Endothelial cell of umbilical vein (primary cell): ENCODE results near the gene PDCD11. TPM values are rescaled to one million over a fixed set of nuclear protein-coding genes. Genes with fewer than 3 reads are reported as not detected.

Experiments
- BruUV-seq: library from RNA; stranded (reverse); fragments of 400-500 nt; replicated peaks from 2 replicates; lab custom pipeline; 2021; lab: Mats Ljungman, UMichigan
- CTCF ChIA-PET: fragments of 300-600, 350-600 bp; sonication (Branson Sonifier 250); formaldehyde crosslinking; loops from one replicate; lab custom pipeline; 2021; ENCODE audit warnings: antibody characterized with exemption, inconsistent platforms; lab: Charles Lee
- POLR2A ChIA-PET: fragments of 300-600, 350-600 bp; sonication (Branson Sonifier 250); formaldehyde crosslinking; loops from one replicate; lab custom pipeline; 2021; ENCODE audit warnings: antibody characterized with exemption, inconsistent platforms; lab: Charles Lee
- DNase-seq: peaks from one replicate; pipeline ENCODE4 v3.0.0-alpha.2; 2011; ENCODE audit warnings: low read depth, low spot score
- FAIRE-seq: peaks from 2 replicates; lab custom pipeline; 2011; peaks lifted over from hg19 to GRCh38; lab: Jason Lieb, UNC
- H2AFZ ChIP-seq: 2 replicates; pipeline ENCODE4 v1.6.0; 2012; ENCODE audit warnings: low read depth, low read length, control low read depth, inconsistent platforms
- H3K27ac ChIP-seq: 2 replicates; pipeline ENCODE4 v1.5.1; 2011; ENCODE audit warnings: low read depth, mild to moderate bottlenecking, control low read depth, low read length, moderate library complexity; ENCODE audit not compliant: insufficient read depth
- H3K27me3 ChIP-seq, 2 experiments: 2 replicates each; pipeline versions ENCODE4 v1.6.0 to v1.6.1; 2011; ENCODE audit warnings: low read length in 2 of 2, mixed read lengths in 1 of 2; ENCODE audit not compliant: control insufficient read depth in 2 of 2, insufficient read depth in 2 of 2
- H3K36me3 ChIP-seq, 2 experiments: 2 replicates in 1 of 2; 3 replicates in 1 of 2; pipeline ENCODE4 v1.5.1; 2011; ENCODE audit warnings: low read length in 2 of 2, mild to moderate bottlenecking in 1 of 2, moderate library complexity in 1 of 2; ENCODE audit not compliant: control insufficient read depth in 2 of 2, insufficient read depth in 2 of 2; ENCODE audit errors: extremely low read depth in 1 of 2
- H3K4me1 ChIP-seq: 3 replicates; pipeline ENCODE4 v1.5.1; 2011; ENCODE audit warnings: mild to moderate bottlenecking, low read length; ENCODE audit not compliant: control insufficient read depth, insufficient read depth; ENCODE audit errors: extremely low read depth
- H3K4me2 ChIP-seq: 2 replicates; pipeline ENCODE4 v1.6.1; 2011; ENCODE audit warnings: low read length, control low read depth, mixed read lengths; ENCODE audit not compliant: insufficient read depth
- H3K4me3 ChIP-seq, 3 experiments: fragments of 200-600 bp in 1 of 3; sonication (generic), shearing (Covaris generic) in 1 of 3; replicated peaks in 1 of 3; 2 replicates each; pipeline ENCODE4 v1.5.1; 2011 to 2016; ENCODE audit warnings: control low read depth in 3 of 3, low read length in 3 of 3, mild to moderate bottlenecking in 2 of 3, inconsistent platforms in 1 of 3, low read depth in 1 of 3, moderate library complexity in 1 of 3; ENCODE audit not compliant: insufficient read depth in 1 of 3
- H3K79me2 ChIP-seq: 2 replicates; pipeline ENCODE4 v1.6.0; 2012; ENCODE audit warnings: low read length, inconsistent platforms; ENCODE audit not compliant: control insufficient read depth, insufficient read depth
- H3K9ac ChIP-seq: replicated peaks from 2 replicates; pipeline ENCODE3; 2011; ENCODE audit warnings: low read length, control low read depth; ENCODE audit not compliant: insufficient read depth; ENCODE audit errors: extremely low read depth
- H3K9me1 ChIP-seq: replicated peaks from 3 replicates; pipeline ENCODE4 v1.6.0; 2011; ENCODE audit warnings: mild to moderate bottlenecking, low read length; ENCODE audit not compliant: control insufficient read depth, insufficient read depth; ENCODE audit errors: extremely low read depth
- H3K9me3 ChIP-seq: replicated peaks from 2 replicates; pipeline ENCODE4 v1.5.1; 2012; ENCODE audit warnings: low read length, inconsistent platforms; ENCODE audit not compliant: control insufficient read depth, insufficient read depth
- H4K20me1 ChIP-seq: replicated peaks from 2 replicates; pipeline ENCODE3; 2011; ENCODE audit warnings: mild to moderate bottlenecking, low read length; ENCODE audit not compliant: control insufficient read depth, insufficient read depth; ENCODE audit errors: extremely low read depth
- EZH2 ChIP-seq: IDR thresholded peaks from 2 replicates; pipeline ENCODE4 v1.6.1; 2012; ENCODE audit warnings: borderline replicate concordance, low read depth, mild to moderate bottlenecking, moderate library complexity, low read length, inconsistent platforms; ENCODE audit not compliant: severe bottlenecking
- FOS ChIP-seq: IDR thresholded peaks from 2 replicates; pipeline ENCODE4 v1.6.1; 2011; ENCODE audit warnings: mild to moderate bottlenecking, low read length, moderate library complexity, borderline replicate concordance; ENCODE audit not compliant: insufficient read depth
- GATA2 ChIP-seq: IDR thresholded peaks from 2 replicates; pipeline ENCODE4 v1.7.0; 2011; ENCODE audit warnings: low read depth, mild to moderate bottlenecking, moderate library complexity, mixed read lengths, low read length; ENCODE audit not compliant: insufficient read length, insufficient read depth
- JUN ChIP-seq: IDR thresholded peaks from 2 replicates; pipeline ENCODE4 v1.6.1; 2011; ENCODE audit warnings: borderline replicate concordance, low read depth; ENCODE audit not compliant: insufficient read length, insufficient read depth
- MYC ChIP-seq: IDR thresholded peaks from one replicate; pipeline ENCODE4 v1.6.1; 2011; ENCODE audit warnings: mild to moderate bottlenecking, low read depth, low read length
- POLR2A ChIP-seq: IDR thresholded peaks from 2 replicates; pipeline ENCODE4 v1.6.1; 2012; ENCODE audit warnings: low read depth, mild to moderate bottlenecking, control low read depth, low read length
- POLR2AphosphoS5 ChIP-seq: IDR thresholded peaks from 2 replicates; pipeline ENCODE4 v1.6.1; 2012; ENCODE audit warnings: low read depth, mild to moderate bottlenecking, control low read depth, low read length, moderate library complexity; ENCODE audit not compliant: insufficient read depth
- dilution Hi-C: fragments of 300-500 bp; cut with MboI; formaldehyde crosslinking; loops from one replicate; pipeline ENCODE4 v1.15.0; 2019; ENCODE audit warnings: low sequenced_read_pairs; ENCODE audit not compliant: extremely low pct_ligation_motif_present
- intact Hi-C: fragments of 100-400 bp; cut with micrococcal nuclease; formaldehyde crosslinking; loops from one replicate; pipeline ENCODE4 v1.10.0; 2022
- polyA plus RNA-seq, 4 experiments: library from polyadenylated mRNA; depleted of rRNA in 3 of 4; stranded (reverse) in 3 of 4; unstranded in 1 of 4; fragments of >200 nt; gene quantifications; 2 replicates each; pipeline versions ENCODE4 v1.2.1 to v1.2.3, GENCODE V29; 2011 to 2012; ENCODE audit warnings: missing spikeins in 1 of 4
- total RNA-seq: library from RNA; stranded (reverse); gene quantifications from 2 replicates; pipeline ENCODE4 v1.2.3, GENCODE V29; 2021
- TF ChIP-seq, protein P1 (sequence below), 2 donors: IDR thresholded peaks; 1 replicate in 1 of 2; 2 replicates in 1 of 2; pipeline ENCODE4 v1.5.1; 2011; ENCODE audit warnings: low read length in 2 of 2, mild to moderate bottlenecking in 2 of 2, moderate library complexity in 2 of 2, control low read depth in 1 of 2, inconsistent platforms in 1 of 2, low read depth in 1 of 2; ENCODE audit not compliant: insufficient read depth in 1 of 2; ENCODE audit errors: extremely low read depth in 1 of 2
- TF ChIP-seq, protein P2 (sequence below): IDR thresholded peaks from 2 replicates; pipeline ENCODE4 v1.6.1; 2011; ENCODE audit not compliant: insufficient read depth, insufficient read length

PDCD11 gene
- total and polyA plus RNA-seq, 2 donors (not counting 3 experiments of a cell fraction or from before 2014, with no cell fraction given): 12.6 to 52.7 TPM

DNA sequence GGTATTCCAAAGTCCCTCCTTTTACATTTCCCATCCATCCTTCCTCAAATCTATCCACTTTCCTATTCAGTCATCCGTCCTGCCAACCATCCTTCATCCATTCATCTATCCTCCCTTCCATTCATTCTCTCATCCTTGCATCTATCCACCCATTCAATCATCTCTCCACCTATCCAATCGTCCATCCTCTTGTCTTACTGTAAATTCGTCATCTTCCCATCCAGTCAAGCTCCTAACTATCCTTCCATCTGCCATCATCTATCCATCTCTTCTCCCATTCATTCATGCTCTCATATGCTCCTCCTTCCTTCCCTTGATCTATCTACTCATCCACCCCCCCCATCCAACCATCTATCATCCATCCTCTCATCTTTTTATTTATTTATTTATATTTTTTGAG lies 77.7 kb downstream of the PDCD11 start:
- no peak for FAIRE-seq
- no peaks in the 10 kb centered on the region for H3K9me3 ChIP-seq

DNA sequence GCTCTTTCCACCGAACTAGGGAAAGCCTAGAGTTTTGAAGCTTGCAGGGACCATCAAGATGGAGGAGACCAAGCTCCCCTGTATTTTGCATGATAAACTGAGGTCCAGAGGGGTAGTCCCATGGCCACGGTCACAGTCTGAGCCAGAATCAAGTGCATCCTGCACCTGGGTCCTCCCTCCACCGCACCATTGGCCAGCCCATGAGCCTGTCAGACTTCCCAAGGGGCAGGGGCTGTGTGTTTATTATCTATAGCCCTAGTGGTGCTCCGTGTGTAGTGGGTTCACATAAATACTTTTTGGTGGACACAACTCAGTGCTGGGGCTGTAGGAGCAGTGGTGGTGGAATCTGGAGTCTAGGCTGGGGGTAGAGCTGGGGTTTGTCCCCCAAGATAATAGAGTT lies 79.0 kb downstream of the PDCD11 start:
- Histone ChIP-seq H3K4me1 (no peaks in the 10 kb centered on the region), H2AFZ (no peak overlapping the region), H3K36me3 (no peaks in the 10 kb centered on the region), H3K9me3 (no peaks in the 10 kb centered on the region), H3K4me3 (no peak overlapping the region), H3K9me1 (no peaks in the 10 kb centered on the region), H4K20me1 (no peaks in the 10 kb centered on the region), H3K27ac (no peak overlapping the region), H3K4me2 (no peak overlapping the region), H3K79me2 (no peaks in the 10 kb centered on the region), H3K27me3 (no peaks in the 10 kb centered on the region), H3K9ac (no peak overlapping the region)
- dilution Hi-C loops: no loop called here
- intact Hi-C loops: no loop called here
- POLR2A ChIA-PET: no interaction called here
- BruUV-seq: no TSS peak
- DNase-seq (no peak), FAIRE-seq (no peak)
- TF ChIP-seq EZH2 (no peak), MYC (no peak), POLR2A (no peak), FOS (no peak), POLR2AphosphoS5 (no peak)
- TF ChIP-seq, protein P1, sequence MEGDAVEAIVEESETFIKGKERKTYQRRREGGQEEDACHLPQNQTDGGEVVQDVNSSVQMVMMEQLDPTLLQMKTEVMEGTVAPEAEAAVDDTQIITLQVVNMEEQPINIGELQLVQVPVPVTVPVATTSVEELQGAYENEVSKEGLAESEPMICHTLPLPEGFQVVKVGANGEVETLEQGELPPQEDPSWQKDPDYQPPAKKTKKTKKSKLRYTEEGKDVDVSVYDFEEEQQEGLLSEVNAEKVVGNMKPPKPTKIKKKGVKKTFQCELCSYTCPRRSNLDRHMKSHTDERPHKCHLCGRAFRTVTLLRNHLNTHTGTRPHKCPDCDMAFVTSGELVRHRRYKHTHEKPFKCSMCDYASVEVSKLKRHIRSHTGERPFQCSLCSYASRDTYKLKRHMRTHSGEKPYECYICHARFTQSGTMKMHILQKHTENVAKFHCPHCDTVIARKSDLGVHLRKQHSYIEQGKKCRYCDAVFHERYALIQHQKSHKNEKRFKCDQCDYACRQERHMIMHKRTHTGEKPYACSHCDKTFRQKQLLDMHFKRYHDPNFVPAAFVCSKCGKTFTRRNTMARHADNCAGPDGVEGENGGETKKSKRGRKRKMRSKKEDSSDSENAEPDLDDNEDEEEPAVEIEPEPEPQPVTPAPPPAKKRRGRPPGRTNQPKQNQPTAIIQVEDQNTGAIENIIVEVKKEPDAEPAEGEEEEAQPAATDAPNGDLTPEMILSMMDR (IDR thresholded peaks at IDR 0.05; ENCODE audit: extremely low read depth in 1 of 2, insufficient read depth in 1 of 2, low read depth in 1 of 2, low read length in 2 of 2): no peak
- TF ChIP-seq, protein P2, sequence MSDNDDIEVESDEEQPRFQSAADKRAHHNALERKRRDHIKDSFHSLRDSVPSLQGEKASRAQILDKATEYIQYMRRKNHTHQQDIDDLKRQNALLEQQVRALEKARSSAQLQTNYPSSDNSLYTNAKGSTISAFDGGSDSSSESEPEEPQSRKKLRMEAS: no peak
- CTCF ChIA-PET: interaction anchor here (0.7 to 1.5 kb wide), 2 partner anchors 59 to 118 kb away, joined by 3 to 4 read pairs; no protein-coding TSS in a partner anchor

More for the DNA sequence above, 77.7 kb downstream of the PDCD11 start:
- no peaks in the 10 kb centered on the region for H3K36me3 ChIP-seq
- H3K4me2 ChIP-seq: no peak overlapping the region
- H3K4me3 ChIP-seq: no peak overlapping the region
- BruUV-seq: no TSS peak
- no peak overlapping the region for H2AFZ ChIP-seq
- CTCF ChIA-PET: interaction anchor here (1.0 kb wide), 1 partner anchor 11 kb away, joined by 3 read pairs; no protein-coding TSS in a partner anchor
- H3K27ac ChIP-seq: no peak overlapping the region
- POLR2A ChIA-PET: no interaction called here
- no peaks in the 10 kb centered on the region for H3K79me2 ChIP-seq
- TF ChIP-seq, protein P2: no peak
- TF ChIP-seq JUN (no peak), GATA2 (no peak)
- no peaks in the 10 kb centered on the region for H3K4me1 ChIP-seq
- dilution Hi-C loops (no loop called here), intact Hi-C loops (no loop called here)
- no peaks in the 10 kb centered on the region for H3K9me1 ChIP-seq
- peaks cover under 1 to 4% of the 10 kb centered on the region in 2 experiments for H3K27me3 ChIP-seq
- no peaks in the 10 kb centered on the region for H4K20me1 ChIP-seq
- H3K9ac ChIP-seq: no peak overlapping the region
- no peak for DNase-seq
